DND-41 (cell line): Measurements from ENCODE around the gene OXGR1.

Experiments used
- ATAC-seq: fragments of 200-7000 bp; cut with Tn5 transposase; 3 replicates; pipeline ENCODE4 v1.9.1; 2021; ENCODE audit warnings: low read depth; ENCODE audit not compliant: insufficient read depth
- DNase-seq: peaks from one replicate; pipeline ENCODE4 v3.0.0-alpha.2; 2020
- H2AFZ ChIP-seq: 2 replicates; pipeline ENCODE4 v1.6.0; 2012; ENCODE audit warnings: low read depth, low read length
- H3K27ac ChIP-seq: 2 replicates; pipeline ENCODE4 v1.5.1; 2012; ENCODE audit warnings: low read length, inconsistent platforms
- H3K27me3 ChIP-seq: fragments of 200-600 bp; sonication (generic); 2 replicates; pipeline ENCODE4 v1.6.0; 2012; ENCODE audit warnings: low read length, mild to moderate bottlenecking, inconsistent platforms; ENCODE audit not compliant: insufficient read depth, poor library complexity
- H3K36me3 ChIP-seq: 2 replicates; pipeline ENCODE4 v1.5.1; 2012; ENCODE audit warnings: low read length, inconsistent platforms; ENCODE audit not compliant: insufficient read depth
- H3K4me1 ChIP-seq: 2 replicates; pipeline ENCODE4 v1.5.1; 2012; ENCODE audit warnings: mild to moderate bottlenecking, low read length; ENCODE audit not compliant: insufficient read depth
- H3K4me2 ChIP-seq: 2 replicates; pipeline ENCODE4 v1.6.0; 2012; ENCODE audit warnings: mild to moderate bottlenecking, moderate library complexity, low read length, inconsistent platforms; ENCODE audit not compliant: insufficient read depth
- H3K4me3 ChIP-seq, 2 experiments: fragments of 200-600 bp in 1 of 2; shearing (Covaris generic) in 1 of 2; 2 replicates each; pipeline ENCODE4 v1.5.1; 2012 to 2016; ENCODE audit warnings: inconsistent platforms in 2 of 2, low read length in 2 of 2, mild to moderate bottlenecking in 2 of 2, low read depth in 1 of 2, moderate library complexity in 1 of 2
- H3K79me2 ChIP-seq: 2 replicates; pipeline ENCODE4 v1.6.0; 2012; ENCODE audit warnings: low read length, inconsistent platforms; ENCODE audit not compliant: insufficient read depth
- H3K9ac ChIP-seq: 2 replicates; pipeline ENCODE4 v1.6.0; 2012; ENCODE audit warnings: low read depth, mild to moderate bottlenecking, inconsistent platforms, low read length, moderate library complexity
- H3K9me3 ChIP-seq: 2 replicates; pipeline ENCODE4 v1.5.1; 2012; ENCODE audit warnings: low read length, moderate library complexity, mild to moderate bottlenecking, inconsistent platforms; ENCODE audit not compliant: insufficient read depth, severe bottlenecking
- H4K20me1 ChIP-seq: 2 replicates; pipeline ENCODE4 v1.6.0; 2012; ENCODE audit warnings: low read length; ENCODE audit not compliant: insufficient read depth
- EZH2 ChIP-seq: IDR thresholded peaks from 3 replicates; pipeline ENCODE4 v1.6.1; 2012; ENCODE audit warnings: borderline replicate concordance, low read depth, mild to moderate bottlenecking, moderate library complexity, low read length, inconsistent platforms; ENCODE audit not compliant: severe bottlenecking
- TF ChIP-seq, protein P1 (sequence below): IDR thresholded peaks from 2 replicates; pipeline ENCODE4 v1.5.1; 2012; ENCODE audit warnings: borderline replicate concordance, low read length, moderate library complexity, mild to moderate bottlenecking; ENCODE audit not compliant: poor library complexity, severe bottlenecking; ENCODE audit errors: extremely low read depth

The OXGR1 gene

GRCh38 chr13:96935901-96936300 lies 58.4 kb downstream of the OXGR1 start:
- TF ChIP-seq, protein P1, sequence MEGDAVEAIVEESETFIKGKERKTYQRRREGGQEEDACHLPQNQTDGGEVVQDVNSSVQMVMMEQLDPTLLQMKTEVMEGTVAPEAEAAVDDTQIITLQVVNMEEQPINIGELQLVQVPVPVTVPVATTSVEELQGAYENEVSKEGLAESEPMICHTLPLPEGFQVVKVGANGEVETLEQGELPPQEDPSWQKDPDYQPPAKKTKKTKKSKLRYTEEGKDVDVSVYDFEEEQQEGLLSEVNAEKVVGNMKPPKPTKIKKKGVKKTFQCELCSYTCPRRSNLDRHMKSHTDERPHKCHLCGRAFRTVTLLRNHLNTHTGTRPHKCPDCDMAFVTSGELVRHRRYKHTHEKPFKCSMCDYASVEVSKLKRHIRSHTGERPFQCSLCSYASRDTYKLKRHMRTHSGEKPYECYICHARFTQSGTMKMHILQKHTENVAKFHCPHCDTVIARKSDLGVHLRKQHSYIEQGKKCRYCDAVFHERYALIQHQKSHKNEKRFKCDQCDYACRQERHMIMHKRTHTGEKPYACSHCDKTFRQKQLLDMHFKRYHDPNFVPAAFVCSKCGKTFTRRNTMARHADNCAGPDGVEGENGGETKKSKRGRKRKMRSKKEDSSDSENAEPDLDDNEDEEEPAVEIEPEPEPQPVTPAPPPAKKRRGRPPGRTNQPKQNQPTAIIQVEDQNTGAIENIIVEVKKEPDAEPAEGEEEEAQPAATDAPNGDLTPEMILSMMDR = no peak
- TF ChIP-seq EZH2 = no peak
- H2AFZ ChIP-seq = no peak overlapping the region
- ATAC-seq = no peak

More at GRCh38 chr13:96935901-96936300, 58.4 kb downstream of the OXGR1 start:
- no peaks in the 10 kb centered on the region for H4K20me1 ChIP-seq
- H3K9ac ChIP-seq = no peak overlapping the region
- H3K4me2 ChIP-seq = no peak overlapping the region
- no peak overlapping the region for H3K4me3 ChIP-seq
- no peaks in the 10 kb centered on the region for H3K4me1 ChIP-seq
- H3K36me3 ChIP-seq = no peaks in the 10 kb centered on the region
- H3K27me3 ChIP-seq = no peaks in the 10 kb centered on the region
- H3K79me2 ChIP-seq = no peaks in the 10 kb centered on the region
- H3K27ac ChIP-seq = no peak overlapping the region
- no peaks in the 10 kb centered on the region for H3K9me3 ChIP-seq
- no peak for DNase-seq
